Measurements from ENCODE around the gene MCTP1.
"Not testable (repeated sequence)": the region's sequence is repeated elsewhere in the genome, so short reads cannot be mapped to it uniquely, and the experiment has no call there.

The MCTP1 gene

DNA sequence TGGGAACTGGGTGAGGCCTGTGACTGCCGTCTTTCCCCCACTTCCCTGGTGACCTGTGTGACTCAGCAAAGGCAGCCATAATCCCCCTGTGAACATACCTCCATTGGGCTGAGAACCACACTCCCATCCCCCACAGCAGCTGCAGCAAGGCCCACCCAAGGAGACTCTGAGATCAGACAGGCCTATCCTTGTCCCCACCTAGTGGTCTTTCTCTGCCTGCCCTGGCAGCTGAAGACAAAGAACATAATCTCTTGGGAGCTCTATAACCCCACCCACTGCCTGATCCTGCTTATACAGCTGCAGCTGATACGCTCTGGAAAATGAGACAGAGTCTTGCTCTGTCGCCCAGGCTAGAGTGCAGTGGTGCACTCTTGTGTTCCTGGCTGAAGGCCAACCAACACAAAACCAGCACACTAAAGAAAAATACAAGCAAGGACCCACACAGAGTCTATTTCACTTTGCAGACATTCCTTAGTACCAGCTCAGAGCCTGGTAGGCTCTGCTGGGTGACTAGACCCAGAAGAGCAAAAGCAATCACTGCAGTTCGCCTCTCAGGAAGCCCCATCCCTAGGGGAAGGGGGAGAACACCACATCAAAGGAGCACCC is 106.7 kb downstream of the MCTP1 start:
- peak; percentile 19 to 24 for DNase-seq

DNA sequence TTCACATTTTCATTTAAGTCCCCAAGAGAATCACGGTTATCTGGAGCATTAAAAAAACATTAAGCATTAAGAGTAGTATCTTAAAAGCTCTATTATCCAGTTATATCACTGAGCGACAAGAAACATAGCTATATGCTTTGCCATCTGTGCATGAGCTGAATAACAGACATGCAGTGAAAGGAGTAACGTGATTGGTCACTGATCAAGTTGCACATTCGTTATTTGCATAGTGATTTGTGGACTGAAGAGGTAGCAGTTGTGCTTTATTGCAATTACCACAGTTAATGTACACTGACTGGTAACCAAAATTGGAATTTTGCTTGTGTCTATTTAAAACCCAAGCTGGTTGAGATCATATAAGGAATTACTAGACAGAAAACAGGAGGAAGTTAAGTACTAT is 107.4 kb downstream of the MCTP1 start:
- no peak for DNase-seq

GRCh38 chr5:95175106-95175505 is 109.8 kb downstream of the MCTP1 start:
- no peak for DNase-seq

DNA sequence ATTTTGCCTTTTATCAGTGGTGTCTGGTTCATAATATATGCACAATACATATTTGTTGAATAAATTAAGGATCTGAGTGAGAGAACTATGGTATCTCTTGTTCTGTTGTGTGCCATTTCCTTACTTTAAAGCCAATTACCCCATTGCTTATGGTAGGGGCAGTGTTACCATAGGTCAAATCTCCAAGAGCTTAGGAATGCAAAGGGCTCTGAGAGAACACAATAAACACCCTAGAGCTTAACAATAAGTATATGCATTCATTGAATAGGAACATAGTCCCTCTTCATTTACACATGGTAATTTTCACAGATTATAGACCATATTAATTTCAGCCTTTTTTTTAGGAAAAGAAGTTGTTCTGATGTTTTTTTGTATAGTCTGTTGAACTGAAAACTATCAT is 112.2 kb downstream of the MCTP1 start:
- no peak for DNase-seq

DNA sequence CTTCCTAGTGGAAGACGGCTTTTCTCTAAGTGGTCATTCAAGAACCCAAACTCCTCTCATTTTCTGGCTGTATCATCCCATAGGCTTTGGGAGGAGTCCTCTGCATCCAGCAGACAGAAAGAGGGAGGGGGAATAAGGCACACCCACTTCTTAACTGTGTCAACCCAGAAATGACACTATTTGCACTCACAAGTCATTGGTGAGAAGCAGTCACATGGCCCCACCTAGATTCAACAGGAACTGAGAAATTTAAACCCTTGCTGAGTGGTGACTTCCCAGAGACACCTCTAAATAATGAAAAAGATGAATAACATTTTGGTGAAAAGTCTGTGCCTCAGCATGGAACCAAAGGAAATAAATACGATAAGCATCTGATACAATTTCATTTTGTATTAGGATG is 120.0 kb downstream of the MCTP1 start:
- DNase-seq = no peak

- no peak for DNase-seq
These were observed 121.8 kb downstream of the MCTP1 start for GRCh38 chr5:95163079-95163478.

GRCh38 chr5:95162231-95162992 is 122.5 kb downstream of the MCTP1 start:
- peak; percentile 49 to 71 for DNase-seq

- DNase-seq = no peak
These were observed 125.3 kb downstream of the MCTP1 start for GRCh38 chr5:95159603-95160002.

DNA sequence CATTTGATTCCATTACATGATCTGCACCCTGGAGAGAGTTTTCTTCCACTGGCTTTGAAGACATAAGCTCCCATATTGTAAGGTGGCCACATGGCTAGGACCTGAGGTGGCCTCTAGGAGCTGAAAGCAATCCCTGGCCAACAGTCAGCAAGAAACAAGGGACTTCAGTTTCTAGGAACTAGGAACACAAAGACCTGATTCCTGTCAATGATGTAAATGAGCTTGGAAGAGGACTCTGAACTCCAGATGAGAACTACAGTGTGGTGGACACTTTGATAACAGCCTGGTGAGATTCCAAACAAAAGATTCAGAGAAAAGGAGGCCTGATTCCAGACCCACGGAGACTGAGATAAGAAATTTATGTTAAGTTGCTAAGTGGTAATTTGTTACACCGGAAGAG is 129.0 kb downstream of the MCTP1 start:
- no peak for DNase-seq

- DNase-seq = no peak
These were observed 131.4 kb downstream of the MCTP1 start for GRCh38 chr5:95153511-95153910.

- DNase-seq = peak; percentile 5 to 27
These were observed 132.4 kb downstream of the MCTP1 start for GRCh38 chr5:95152535-95152934.

GRCh38 chr5:95152131-95152530 is 132.8 kb downstream of the MCTP1 start:
- DNase-seq = no peak

GRCh38 chr5:95151694-95152093 is 133.2 kb downstream of the MCTP1 start:
- DNase-seq = no peak

DNA sequence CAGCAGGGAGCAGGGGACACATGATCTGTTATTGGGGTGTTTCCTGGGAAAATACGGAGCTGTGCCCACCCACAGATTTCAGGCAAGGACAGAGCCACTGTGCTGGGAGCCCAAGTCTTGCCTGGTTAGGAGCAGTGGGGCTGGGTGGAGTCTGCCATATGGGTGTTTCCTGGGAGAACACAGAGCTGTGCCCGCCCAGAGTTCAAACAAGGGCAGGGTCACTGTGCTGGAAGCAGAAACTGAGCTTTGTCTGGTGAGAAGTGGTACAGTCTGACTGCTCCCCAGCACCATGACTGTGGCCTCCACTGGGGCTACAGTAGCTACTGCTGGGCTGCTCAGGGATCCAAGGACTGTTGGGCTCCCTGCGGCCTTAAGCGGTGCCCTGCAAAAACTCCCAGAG is 135.5 kb downstream of the MCTP1 start:
- DNase-seq = no peak

- DNase-seq = no peak
These were observed 136.4 kb downstream of the MCTP1 start for GRCh38 chr5:95148453-95148852.

- DNase-seq = not testable (repeated sequence)
These were observed 141.0 kb downstream of the MCTP1 start for GRCh38 chr5:95143858-95144257.

- no peak for DNase-seq
These were observed 142.7 kb downstream of the MCTP1 start for GRCh38 chr5:95142145-95142544.

DNA sequence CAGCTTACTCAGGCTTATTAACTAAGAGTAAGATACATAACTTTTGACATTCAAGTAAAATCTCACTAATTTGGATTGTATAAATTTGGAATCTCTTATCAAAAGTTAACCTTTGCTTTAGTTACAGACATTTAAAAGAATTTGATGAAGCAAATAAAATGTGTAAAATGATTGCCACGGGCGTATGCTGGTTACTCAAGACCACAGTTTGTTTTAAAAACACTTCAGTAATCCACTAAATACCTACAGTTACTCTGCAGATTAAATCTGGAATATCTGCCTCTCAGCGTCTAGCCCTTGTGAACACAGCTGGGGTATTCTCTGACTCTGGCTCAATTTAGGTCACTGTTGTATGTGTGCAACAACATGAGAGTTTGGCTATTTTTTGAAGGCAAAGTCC is 143.8 kb downstream of the MCTP1 start:
- DNase-seq = no peak

DNA sequence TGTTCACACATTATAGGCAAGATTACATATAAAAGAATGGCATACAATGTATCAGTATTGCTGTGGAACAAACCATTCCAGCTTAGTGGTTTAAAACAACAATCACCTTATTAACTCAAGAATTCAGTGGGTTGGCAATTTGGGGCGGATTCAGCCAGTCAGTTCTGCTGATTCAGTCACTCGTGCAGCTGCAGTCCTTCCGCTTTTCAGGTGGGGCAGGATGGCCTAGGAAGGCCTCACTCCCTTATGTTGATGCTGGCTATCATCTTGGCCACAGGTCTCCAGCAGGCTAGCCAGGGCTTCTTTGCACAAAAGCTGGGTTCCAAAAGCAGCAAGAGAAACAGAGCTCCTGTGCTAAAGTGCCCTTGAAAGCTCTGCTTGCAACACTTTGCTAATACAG is 150.6 kb downstream of the MCTP1 start:
- DNase-seq = no peak

DNA sequence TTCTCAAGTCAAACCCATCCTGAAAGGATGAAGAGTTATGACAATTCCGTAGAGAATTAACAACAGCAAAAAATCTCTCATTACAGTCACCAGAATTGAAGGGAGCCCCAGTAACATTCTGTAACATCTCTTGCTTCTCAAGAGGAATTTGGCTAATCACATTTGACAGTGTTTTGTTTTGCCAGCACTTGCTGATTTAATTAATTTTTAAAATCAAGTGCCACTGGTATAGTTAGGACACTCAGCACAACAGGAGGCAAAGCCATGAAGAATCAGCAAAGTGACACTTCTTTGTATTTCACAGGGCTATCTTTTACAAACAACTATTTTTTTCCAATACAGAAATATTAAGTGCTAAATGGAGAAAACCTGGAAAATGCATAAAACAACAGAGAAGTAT is 152.8 kb downstream of the MCTP1 start:
- DNase-seq = no peak

DNA sequence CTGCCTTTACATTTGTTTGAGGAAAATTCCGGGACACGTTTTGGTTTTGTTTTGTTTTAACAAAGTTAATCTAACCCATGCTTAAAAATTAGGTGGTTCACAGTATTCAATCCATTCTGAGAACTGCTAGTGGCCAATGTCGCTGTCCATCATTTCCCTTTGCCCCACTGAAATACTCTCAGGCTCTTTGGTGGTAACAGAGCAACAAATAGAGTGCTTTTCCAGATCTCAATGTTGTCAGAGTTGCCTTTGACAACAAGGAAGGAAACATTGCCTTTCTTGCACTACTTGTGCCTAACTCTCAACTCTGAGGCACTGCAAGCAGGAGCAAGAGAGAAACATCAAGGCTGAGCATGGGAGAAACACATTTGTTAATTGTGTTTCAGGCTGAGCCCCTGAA is 154.0 kb downstream of the MCTP1 start:
- DNase-seq = peak in 1 of 2 experiments; percentile 0

DNA sequence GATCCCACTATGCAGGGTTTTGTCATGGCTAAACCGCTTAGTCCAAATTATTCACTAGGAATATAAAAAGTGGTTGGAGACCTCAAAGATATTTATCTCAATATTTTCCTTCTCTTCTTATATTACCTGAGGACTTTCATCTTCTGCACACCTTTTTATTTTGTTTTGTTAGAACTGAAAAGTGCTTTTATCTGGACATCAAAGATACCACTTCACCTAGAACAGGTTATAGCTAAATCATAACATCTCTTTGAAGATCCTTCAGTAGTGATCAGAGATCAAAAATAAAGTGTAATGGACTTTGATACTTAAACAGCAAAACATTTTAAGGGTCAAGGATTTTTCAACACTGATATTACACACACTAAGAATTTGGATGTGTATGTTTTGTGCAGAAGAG is 160.2 kb downstream of the MCTP1 start:
- no peak for DNase-seq

GRCh38 chr5:95124101-95124500 is 160.8 kb downstream of the MCTP1 start:
- no peak for DNase-seq

- no peak for DNase-seq
These were observed 170.0 kb downstream of the MCTP1 start for GRCh38 chr5:95114902-95115301.

- DNase-seq = no peak
These were observed 170.6 kb downstream of the MCTP1 start for GRCh38 chr5:95114305-95114704.
